COLO829 (cell line): Measurements from ENCODE around the gene ATXN7L1.

Experiments used
- DNase-seq: peaks from one replicate; pipeline ENCODE4 v3.0.0; 2012; ENCODE audit warnings: low spot score

Gene ATXN7L1

DNA sequence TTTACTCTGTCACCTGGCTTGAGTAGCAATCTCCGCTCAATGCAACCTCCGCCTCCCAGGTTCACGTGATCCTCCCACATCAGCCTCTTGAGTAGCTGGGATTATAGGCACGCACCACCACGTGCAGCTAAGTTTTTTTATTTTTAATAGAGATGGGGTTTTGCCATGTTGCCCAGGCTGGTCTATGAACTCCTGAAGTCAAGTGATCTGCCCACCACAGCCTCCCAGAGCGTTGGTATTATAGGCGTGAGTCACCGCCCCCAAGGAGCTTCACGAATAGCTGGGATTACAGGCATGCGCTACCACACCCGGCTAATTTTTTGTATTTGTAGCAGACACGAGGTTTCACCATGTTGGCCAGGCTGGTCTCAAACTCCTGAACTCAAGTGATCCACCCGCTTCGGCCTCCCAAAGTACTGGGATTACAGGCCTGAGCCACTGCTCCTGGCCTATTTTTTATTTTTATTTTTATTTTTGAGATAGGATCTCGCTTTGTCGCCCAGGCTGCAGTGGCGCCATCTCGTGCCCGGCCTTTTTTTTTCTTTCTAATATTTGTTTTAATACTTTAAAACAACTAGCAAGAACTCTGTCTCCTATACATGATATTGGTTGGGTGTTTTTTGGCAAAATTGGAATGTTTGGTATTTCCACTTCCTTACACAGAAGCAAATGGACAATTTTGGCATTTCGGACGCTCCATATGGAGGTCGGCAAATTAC, 296.2 kb downstream of the ATXN7L1 start:
- no peak for DNase-seq

GRCh38 chr7:105578496-105578895, 297.9 kb downstream of the ATXN7L1 start:
- no peak for DNase-seq

GRCh38 chr7:105577251-105577650, 299.1 kb downstream of the ATXN7L1 start:
- DNase-seq = no peak

- DNase-seq = no peak
These were observed 304.5 kb downstream of the ATXN7L1 start for GRCh38 chr7:105571891-105572290.

GRCh38 chr7:105567821-105568220, 308.6 kb downstream of the ATXN7L1 start:
- DNase-seq = no peak

- no peak for DNase-seq
These were observed 309.4 kb downstream of the ATXN7L1 start for GRCh38 chr7:105567024-105567423.

DNA sequence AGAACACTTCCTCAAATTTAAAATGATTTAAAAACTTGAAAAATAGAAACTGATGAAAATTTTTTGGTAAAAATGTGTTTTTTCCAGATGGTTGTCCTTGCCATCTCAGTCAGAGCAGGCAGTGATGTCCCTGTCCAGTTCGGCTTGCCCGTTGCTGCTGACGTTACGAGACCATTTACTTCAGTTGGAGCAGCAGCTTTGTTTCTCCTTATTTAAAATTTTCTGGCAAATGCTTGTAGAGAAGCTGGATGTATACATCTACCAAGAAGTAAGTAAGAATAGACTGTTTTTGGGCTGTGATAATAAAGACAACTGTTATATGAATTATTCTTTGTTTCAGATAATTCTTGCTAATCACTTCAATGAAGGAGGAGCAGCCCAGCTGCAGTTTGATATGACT, 311.2 kb downstream of the ATXN7L1 start:
- DNase-seq = no peak

- no peak for DNase-seq
These were observed 316.5 kb downstream of the ATXN7L1 start for GRCh38 chr7:105559926-105560325.
